IMR-90 (cell line): ENCODE data around the gene SPATA2.

Experiments used
- BHLHE40 ChIP-seq: fragments of 150-350 bp; IDR thresholded peaks from 2 replicates; pipeline ENCODE4 v1.6.1; 2016; ENCODE audit warnings: mild to moderate bottlenecking, low read depth, low read length
- FOS ChIP-seq: fragments of 150-350 bp; IDR thresholded peaks from 2 replicates; pipeline ENCODE4 v1.6.1; 2016; ENCODE audit warnings: low read depth, low read length
- MAFK ChIP-seq: IDR thresholded peaks from 2 replicates; pipeline ENCODE4 v1.6.1; 2012; ENCODE audit warnings: low read depth, low read length, improper control_type of control experiment
- MAZ ChIP-seq: IDR thresholded peaks from 2 replicates; pipeline ENCODE4 v1.6.1; 2012; ENCODE audit warnings: low read depth, mild to moderate bottlenecking, low read length, improper control_type of control experiment, moderate library complexity, borderline replicate concordance
- MXI1 ChIP-seq: IDR thresholded peaks from 2 replicates; pipeline ENCODE4 v1.6.1; 2012; ENCODE audit warnings: low read depth, mild to moderate bottlenecking, low read length, moderate library complexity, borderline replicate concordance
- NFE2L2 ChIP-seq: fragments of 150-350 bp; IDR thresholded peaks from 2 replicates; pipeline ENCODE4 v1.6.1; 2016; ENCODE audit warnings: low read depth, mild to moderate bottlenecking, low read length
- POLR2A ChIP-seq: IDR thresholded peaks from 2 replicates; pipeline ENCODE4 v1.6.1; 2012; ENCODE audit warnings: mild to moderate bottlenecking, low read depth, low read length
- RAD21 ChIP-seq: IDR thresholded peaks from 2 replicates; pipeline ENCODE4 v1.6.1; 2012; ENCODE audit warnings: low read length, improper control_type of control experiment
- RCOR1 ChIP-seq: IDR thresholded peaks from 2 replicates; pipeline ENCODE4 v1.6.1; 2012; ENCODE audit warnings: mild to moderate bottlenecking, low read length, improper control_type of control experiment; ENCODE audit not compliant: insufficient replicate concordance
- RFX5 ChIP-seq: IDR thresholded peaks from 2 replicates; pipeline ENCODE4 v1.8.0; 2012; ENCODE audit warnings: low read depth, mild to moderate bottlenecking, low read length, moderate library complexity
- SMC3 ChIP-seq: fragments of 150-350 bp; IDR thresholded peaks from 2 replicates; pipeline ENCODE4 v1.6.1; 2016; ENCODE audit warnings: low read depth, mild to moderate bottlenecking, antibody characterized with exemption, low read length, moderate library complexity
- TF ChIP-seq, protein P1 (sequence below): conservative IDR thresholded peaks from 2 replicates; pipeline ENCODE4 v1.5.1; 2012; ENCODE audit warnings: mild to moderate bottlenecking, low read depth, low read length, improper control_type of control experiment
- TF ChIP-seq, protein P2 (sequence below): fragments of 150-350 bp; IDR thresholded peaks from 2 replicates; pipeline ENCODE4 v1.6.1; 2016; ENCODE audit warnings: low read depth, mild to moderate bottlenecking, low read length, moderate library complexity, borderline replicate concordance
- TF ChIP-seq, protein P3 (sequence below): fragments of 150-350 bp; IDR thresholded peaks from 2 replicates; pipeline ENCODE4 v1.6.1; 2017; ENCODE audit warnings: mild to moderate bottlenecking, antibody characterized with exemption, low read length, low read depth

DNA sequence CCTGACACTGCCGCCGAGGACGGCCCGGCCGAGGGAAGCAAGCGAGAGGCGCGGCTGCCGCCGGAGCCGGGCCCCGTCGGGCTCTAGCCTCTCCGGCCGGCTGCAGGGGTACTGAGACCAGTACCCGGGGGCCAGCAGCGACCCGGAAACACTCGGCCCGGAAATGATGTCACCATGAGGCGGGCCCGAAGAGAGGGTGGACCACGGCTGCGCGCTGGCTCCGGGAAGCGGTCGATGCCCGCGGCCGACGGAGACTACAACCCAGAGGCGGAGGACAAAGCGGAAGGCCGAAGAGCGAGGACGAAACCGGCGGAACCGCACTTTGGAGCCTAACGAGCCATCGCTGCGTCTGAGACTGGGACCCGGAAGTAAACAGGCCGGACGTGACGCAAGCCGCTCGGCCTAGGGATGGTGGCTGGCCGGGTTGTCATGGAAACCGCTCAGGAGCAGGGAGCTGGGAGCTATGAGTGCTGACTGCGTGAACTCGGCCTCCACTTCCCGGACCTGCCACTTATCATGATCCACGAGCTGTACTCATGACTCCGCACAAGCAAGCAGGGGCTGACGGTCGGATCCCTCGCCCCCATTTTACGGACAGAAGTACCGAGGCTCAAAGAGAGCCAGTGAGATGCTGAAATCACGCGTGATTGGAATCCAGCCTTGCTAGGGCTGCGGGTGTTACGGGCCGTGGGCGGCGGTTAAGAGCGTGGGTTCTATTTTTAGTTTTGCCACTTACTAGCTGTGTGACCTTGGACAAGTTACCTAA, at the start of gene SPATA2:
- TF ChIP-seq, protein P1, sequence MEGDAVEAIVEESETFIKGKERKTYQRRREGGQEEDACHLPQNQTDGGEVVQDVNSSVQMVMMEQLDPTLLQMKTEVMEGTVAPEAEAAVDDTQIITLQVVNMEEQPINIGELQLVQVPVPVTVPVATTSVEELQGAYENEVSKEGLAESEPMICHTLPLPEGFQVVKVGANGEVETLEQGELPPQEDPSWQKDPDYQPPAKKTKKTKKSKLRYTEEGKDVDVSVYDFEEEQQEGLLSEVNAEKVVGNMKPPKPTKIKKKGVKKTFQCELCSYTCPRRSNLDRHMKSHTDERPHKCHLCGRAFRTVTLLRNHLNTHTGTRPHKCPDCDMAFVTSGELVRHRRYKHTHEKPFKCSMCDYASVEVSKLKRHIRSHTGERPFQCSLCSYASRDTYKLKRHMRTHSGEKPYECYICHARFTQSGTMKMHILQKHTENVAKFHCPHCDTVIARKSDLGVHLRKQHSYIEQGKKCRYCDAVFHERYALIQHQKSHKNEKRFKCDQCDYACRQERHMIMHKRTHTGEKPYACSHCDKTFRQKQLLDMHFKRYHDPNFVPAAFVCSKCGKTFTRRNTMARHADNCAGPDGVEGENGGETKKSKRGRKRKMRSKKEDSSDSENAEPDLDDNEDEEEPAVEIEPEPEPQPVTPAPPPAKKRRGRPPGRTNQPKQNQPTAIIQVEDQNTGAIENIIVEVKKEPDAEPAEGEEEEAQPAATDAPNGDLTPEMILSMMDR: no peak
- TF ChIP-seq RAD21 (no peak), MAFK (peak; percentile 53; the same call in 1 of the 2 replicates), MXI1 (peak; percentile 26; the same call in 1 of the 2 replicates), SMC3 (no peak), POLR2A (peak; percentile 96), RFX5 (peak; percentile 41; the same call in 1 of the 2 replicates), BHLHE40 (no peak), RCOR1 (peak; percentile 76), NFE2L2 (no peak), MAZ (peak; percentile 50; the same call in 1 of the 2 replicates), FOS (no peak)
- TF ChIP-seq, protein P2, sequence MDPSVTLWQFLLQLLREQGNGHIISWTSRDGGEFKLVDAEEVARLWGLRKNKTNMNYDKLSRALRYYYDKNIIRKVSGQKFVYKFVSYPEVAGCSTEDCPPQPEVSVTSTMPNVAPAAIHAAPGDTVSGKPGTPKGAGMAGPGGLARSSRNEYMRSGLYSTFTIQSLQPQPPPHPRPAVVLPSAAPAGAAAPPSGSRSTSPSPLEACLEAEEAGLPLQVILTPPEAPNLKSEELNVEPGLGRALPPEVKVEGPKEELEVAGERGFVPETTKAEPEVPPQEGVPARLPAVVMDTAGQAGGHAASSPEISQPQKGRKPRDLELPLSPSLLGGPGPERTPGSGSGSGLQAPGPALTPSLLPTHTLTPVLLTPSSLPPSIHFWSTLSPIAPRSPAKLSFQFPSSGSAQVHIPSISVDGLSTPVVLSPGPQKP: no peak
- TF ChIP-seq, protein P3, sequence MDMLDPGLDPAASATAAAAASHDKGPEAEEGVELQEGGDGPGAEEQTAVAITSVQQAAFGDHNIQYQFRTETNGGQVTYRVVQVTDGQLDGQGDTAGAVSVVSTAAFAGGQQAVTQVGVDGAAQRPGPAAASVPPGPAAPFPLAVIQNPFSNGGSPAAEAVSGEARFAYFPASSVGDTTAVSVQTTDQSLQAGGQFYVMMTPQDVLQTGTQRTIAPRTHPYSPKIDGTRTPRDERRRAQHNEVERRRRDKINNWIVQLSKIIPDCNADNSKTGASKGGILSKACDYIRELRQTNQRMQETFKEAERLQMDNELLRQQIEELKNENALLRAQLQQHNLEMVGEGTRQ: no peak
